H1 (cell line): Measurements from ENCODE around the gene NEGR1. TPM values are rescaled to one million over a fixed set of nuclear protein-coding genes. Genes with fewer than 3 reads are reported as not detected.

Experiments used
- RFX5 ChIP-seq: IDR thresholded peaks from 2 replicates; pipeline ENCODE4 v1.6.1; 2011; ENCODE audit warnings: low read depth, low read length, improper control_type of control experiment, borderline replicate concordance
- SIRT6 ChIP-seq: IDR thresholded peaks from one replicate; pipeline ENCODE4 v1.7.1; 2012; ENCODE audit warnings: low read length, inconsistent platforms
- TAF7 ChIP-seq: optimal IDR thresholded peaks from 2 replicates; pipeline ENCODE3; 2011; ENCODE audit warnings: low read depth, mild to moderate bottlenecking, inconsistent platforms, low read length, moderate library complexity, borderline replicate concordance
- polyA plus RNA-seq, 7 experiments: library from polyadenylated mRNA; depleted of rRNA in 3 of 7; stranded (reverse) in 5 of 7; unstranded in 2 of 7; fragments of >200 nt in 5 of 7; fragments of 200-250 nt in 2 of 7; gene quantifications; 1 replicate in 5 of 7; 2 replicates in 1 of 7; 4 replicates in 1 of 7; pipeline versions ENCODE4 v1.2.1 to v1.2.3, GENCODE V29; 2011 to 2013; ENCODE audit warnings: missing spikeins in 2 of 7, mixed read lengths in 2 of 7
- total RNA-seq: library from RNA; stranded (reverse); fragmentation: NEBNext Ultra II Directional; extraction: Animal tissue kit (Norgen Biotek cat#: 25700); gene quantifications from 2 replicates; pipeline ENCODE4 v1.2.1, GENCODE V29; 2021
- TF ChIP-seq, protein P1 (sequence below): IDR thresholded peaks from 2 replicates; pipeline ENCODE4 v1.6.1; 2011; ENCODE audit warnings: low read depth, mild to moderate bottlenecking, low read length; ENCODE audit not compliant: insufficient read depth

The NEGR1 gene
- total and polyA plus RNA-seq, 2 of the 8 experiments (the other 6 are each of a cell fraction or from before 2014, with no cell fraction given): 0.71 to 1.3 TPM

DNA sequence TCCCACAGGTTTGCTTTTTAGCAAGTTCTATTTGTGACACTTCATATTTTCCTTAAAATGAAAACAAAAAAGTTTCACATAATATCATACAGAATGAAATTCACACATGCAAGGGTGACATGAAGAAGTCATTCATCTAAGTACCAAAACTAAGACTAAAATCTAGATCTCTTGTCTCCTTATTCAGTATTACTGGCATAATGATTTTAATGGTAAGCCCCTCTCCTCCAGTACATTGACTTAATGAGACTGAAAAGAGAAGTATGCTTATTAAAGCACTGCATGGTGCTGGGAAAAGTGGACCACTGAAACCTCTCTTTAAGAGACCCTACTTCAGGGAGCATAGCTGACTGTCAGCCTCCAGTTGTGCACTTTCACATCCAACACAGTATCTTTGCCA lies 99.5 kb downstream of the NEGR1 start (continued):
- TF ChIP-seq TAF7: no peak
- TF ChIP-seq SIRT6: no peak
- TF ChIP-seq, protein P1, sequence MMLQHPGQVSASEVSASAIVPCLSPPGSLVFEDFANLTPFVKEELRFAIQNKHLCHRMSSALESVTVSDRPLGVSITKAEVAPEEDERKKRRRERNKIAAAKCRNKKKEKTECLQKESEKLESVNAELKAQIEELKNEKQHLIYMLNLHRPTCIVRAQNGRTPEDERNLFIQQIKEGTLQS: no peak
- TF ChIP-seq RFX5: no peak
